ENCODE measurements around the gene YBX1.
"Not testable (repeated sequence)": the region's sequence is repeated elsewhere in the genome, so short reads cannot be mapped to it uniquely, and the experiment has no call there.

YBX1 gene

GRCh38 chr1:42690477-42691156 is 8.4 kb downstream of the YBX1 start:
- no peak for DNase-seq

GRCh38 chr1:42691157-42691498 is 8.9 kb downstream of the YBX1 start:
- no peak for DNase-seq

- DNase-seq: no peak
Measured at GRCh38 chr1:42692461-42692860, 10.2 kb downstream of the YBX1 start.

- no peak for DNase-seq
Measured at GRCh38 chr1:42692911-42693310, 10.7 kb downstream of the YBX1 start.

- no peak for DNase-seq
Measured at GRCh38 chr1:42698081-42698813, 16.0 kb downstream of the YBX1 start.

GRCh38 chr1:42700006-42700405 is 17.8 kb downstream of the YBX1 start:
- no peak for DNase-seq

GRCh38 chr1:42703888-42704464 is 21.8 kb downstream of the YBX1 start:
- no peak for DNase-seq

GRCh38 chr1:42712808-42713207 is 30.6 kb downstream of the YBX1 start:
- not testable (repeated sequence) for DNase-seq

- no peak for DNase-seq
Measured at GRCh38 chr1:42713293-42713692, 31.1 kb downstream of the YBX1 start.

GRCh38 chr1:42714441-42714840 is 32.2 kb downstream of the YBX1 start:
- DNase-seq: not testable (repeated sequence)

- DNase-seq: no peak
Measured at GRCh38 chr1:42720868-42721267, 38.6 kb downstream of the YBX1 start.

- DNase-seq: no peak
Measured at GRCh38 chr1:42721926-42722325, 39.7 kb downstream of the YBX1 start.

- DNase-seq: not testable (repeated sequence)
Measured at GRCh38 chr1:42722403-42722802, 40.2 kb downstream of the YBX1 start.

- DNase-seq: peak; percentile 53
Measured at GRCh38 chr1:42723511-42723910, 41.3 kb downstream of the YBX1 start.

GRCh38 chr1:42725820-42726219 is 43.6 kb downstream of the YBX1 start:
- DNase-seq: not testable (repeated sequence)

GRCh38 chr1:42730002-42730401 is 47.8 kb downstream of the YBX1 start:
- DNase-seq: no peak

- peak; percentile 6 for DNase-seq
Measured at GRCh38 chr1:42730988-42731387, 48.8 kb downstream of the YBX1 start.

- DNase-seq: no peak
Measured at GRCh38 chr1:42731585-42731984, 49.4 kb downstream of the YBX1 start.

GRCh38 chr1:42732126-42732680 is 50.0 kb downstream of the YBX1 start:
- DNase-seq: no peak

- DNase-seq: no peak
Measured at GRCh38 chr1:42733415-42734200, 51.4 kb downstream of the YBX1 start.

- DNase-seq: no peak
Measured at GRCh38 chr1:42734201-42735035, 52.2 kb downstream of the YBX1 start.

GRCh38 chr1:42735056-42735455 is 52.8 kb downstream of the YBX1 start:
- DNase-seq: no peak

Measured in NCI-H226 (cell line).